GM19372 (cell line): ENCODE measurements around the gene NR6A1.

ENCODE experiments used
- ATAC-seq: cut with Tn5 transposase; IDR thresholded peaks from one replicate; pipeline ENCODE4 v1.9.1; 2021; ENCODE audit warnings: mild to moderate bottlenecking, low read depth, moderate library complexity; ENCODE audit not compliant: unreplicated experiment

The NR6A1 gene

DNA sequence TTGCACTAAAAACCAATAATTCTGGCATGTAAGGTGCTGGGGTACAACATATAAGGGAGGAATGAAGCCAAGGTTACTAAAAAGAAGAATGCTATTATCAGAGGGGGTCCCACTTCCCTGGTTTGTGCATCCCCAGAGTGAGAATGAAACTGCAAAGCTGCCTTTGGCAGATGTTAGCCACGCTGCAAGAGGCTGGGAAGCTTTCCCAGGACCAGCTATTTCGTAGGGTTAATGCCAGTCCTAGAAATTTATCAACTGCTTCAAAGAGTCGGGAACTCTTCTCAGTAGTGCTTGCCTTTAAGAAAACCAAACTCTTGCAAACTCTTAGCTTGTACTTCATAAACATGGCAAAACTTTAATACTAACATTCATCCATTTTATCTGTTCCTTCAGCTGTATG lies 176.4 kb downstream of the NR6A1 start:
- no peak for ATAC-seq

DNA sequence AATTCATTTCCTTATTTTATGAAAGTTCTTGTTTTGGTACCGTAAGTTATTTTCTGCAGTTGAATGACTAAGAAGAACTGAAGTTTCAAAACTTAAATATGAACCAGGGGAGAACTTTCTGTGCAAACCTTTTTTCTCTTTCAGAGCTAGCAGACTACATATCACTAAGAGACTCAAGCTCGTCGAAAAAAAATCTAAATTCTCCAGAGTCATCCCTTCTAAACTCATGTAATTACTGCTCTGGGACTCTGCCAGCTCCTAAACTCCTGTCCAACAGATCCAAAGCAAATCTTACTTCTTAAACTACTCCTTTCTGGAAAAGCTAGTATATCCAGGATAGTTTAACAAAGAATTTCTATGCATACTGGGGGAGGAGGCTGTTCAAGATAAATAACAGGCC lies 176.9 kb downstream of the NR6A1 start:
- no peak for ATAC-seq

DNA sequence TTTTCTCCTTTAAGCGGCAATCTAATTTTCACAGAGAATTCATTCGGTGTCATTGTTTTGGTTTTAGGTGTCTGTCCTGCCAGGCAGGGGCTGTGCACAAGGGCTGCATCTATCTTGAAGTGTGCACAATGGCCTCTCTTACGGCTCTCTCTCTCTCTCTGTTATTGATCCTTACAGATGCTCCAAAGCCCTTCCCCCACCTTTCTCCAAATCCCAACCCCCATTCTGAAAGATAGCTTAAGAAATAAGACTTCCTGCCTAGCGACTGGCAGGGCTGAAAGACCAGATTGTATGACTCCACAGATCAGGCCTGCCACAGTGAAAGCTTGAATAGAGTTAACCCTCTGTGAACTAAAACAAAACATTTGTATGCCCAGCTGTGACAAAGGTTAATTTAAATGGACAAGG lies 177.5 kb downstream of the NR6A1 start:
- no peak for ATAC-seq

DNA sequence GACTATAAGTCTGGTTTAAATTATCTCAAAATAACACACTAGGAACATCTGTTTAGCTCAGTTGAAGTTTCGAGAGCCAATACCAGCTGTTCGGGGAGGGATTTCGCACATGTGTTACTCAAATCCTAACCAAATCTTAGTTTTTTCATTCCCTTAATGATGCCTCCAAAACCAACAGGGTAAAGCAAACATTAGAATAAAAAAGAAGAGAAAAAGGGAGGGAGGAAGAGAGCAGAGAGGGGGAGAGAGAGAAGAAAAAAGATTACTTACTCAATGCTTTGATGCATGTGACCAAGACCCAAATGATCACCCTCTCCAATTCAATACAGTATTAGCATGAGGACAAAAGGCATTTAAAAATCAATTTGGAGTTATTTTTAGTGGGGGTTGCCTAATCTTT lies 177.9 kb downstream of the NR6A1 start:
- no peak for ATAC-seq

- no peak for ATAC-seq
Measured at GRCh38 chr9:124590889-124591641, 180.0 kb downstream of the NR6A1 start.

GRCh38 chr9:124584631-124585030 lies 186.5 kb downstream of the NR6A1 start:
- no peak for ATAC-seq

DNA sequence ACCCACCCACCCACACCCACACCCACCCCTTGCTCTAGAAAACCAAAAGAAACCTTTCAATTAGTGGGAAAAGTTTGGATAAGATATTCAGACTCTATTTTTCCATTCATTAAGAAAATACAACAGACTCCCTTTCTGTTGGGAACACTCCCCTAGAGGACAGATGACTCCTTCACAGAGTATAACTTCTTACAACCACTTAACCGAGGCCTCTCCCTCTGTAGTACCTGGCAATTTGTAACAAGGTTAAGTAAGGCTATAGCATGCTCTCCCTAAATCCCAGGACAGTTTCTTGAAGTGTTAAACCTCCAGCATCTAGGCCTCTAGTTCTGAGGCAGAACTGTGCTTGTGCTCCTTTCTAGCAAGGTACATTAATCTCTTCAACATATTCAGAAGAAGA lies 188.0 kb downstream of the NR6A1 start:
- no peak for ATAC-seq

DNA sequence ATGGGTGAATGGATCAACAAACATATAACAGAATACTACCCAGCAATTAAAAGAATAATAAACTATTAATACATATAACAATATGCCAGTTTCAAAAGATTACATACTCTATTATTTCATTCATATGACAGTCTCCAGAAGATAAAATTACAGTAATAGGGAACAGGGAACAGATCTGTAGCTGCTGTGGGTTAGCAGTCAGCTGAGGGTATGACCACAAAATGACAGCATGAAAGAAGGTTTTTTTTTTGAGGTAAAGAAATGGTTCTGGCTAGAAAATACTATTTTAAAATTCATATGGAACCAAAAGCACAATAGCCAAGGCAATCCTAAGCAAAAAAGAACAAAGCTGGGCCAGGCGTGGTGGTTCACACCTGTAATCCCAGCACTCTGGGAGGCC lies 190.9 kb downstream of the NR6A1 start:
- ATAC-seq: no peak

GRCh38 chr9:124576751-124577150 lies 194.4 kb downstream of the NR6A1 start:
- ATAC-seq: no peak

GRCh38 chr9:124574534-124575375 lies 196.4 kb downstream of the NR6A1 start:
- no peak for ATAC-seq

GRCh38 chr9:124570942-124571666 lies 200.0 kb downstream of the NR6A1 start:
- ATAC-seq: no peak

GRCh38 chr9:124569942-124570341 lies 201.2 kb downstream of the NR6A1 start:
- ATAC-seq: no peak

GRCh38 chr9:124567362-124567761 lies 203.7 kb downstream of the NR6A1 start:
- ATAC-seq: no peak

DNA sequence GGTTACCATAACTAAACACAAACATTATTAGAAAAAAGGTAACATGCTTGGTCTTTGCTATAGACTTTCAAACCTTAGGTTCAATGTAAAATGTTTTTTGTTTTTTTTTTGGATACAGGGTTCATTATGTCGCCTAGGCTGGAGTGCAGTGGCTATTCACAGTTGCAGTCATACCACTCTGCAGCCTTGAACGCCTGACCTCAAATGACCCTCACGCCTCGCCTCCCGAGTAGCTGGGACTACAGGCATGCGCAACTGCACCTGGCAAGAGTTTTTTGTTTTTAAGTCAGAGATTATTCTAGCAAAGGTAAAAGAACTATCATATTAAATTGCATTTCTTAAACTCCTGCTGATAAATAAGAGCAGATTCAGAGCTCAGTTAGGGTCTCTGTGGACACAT lies 208.8 kb downstream of the NR6A1 start:
- no peak for ATAC-seq

DNA sequence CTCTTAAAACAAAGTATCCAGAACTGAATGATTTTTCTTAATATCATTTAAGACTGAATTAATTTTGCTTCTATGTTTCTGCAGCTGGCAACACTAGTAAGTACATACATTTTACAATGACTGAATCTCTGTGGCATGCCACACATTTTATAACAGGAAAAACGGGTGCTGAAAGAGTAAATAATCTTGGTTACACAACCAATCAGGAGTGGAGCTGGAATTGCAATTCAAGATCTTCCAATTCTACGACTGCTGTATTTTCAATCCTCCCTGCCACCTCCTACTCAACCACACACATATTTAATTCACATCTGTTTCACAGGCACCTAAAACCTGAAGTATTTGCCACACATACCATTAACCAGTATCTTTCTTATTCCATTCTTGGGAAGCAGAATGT lies 211.2 kb downstream of the NR6A1 start:
- no peak for ATAC-seq

GRCh38 chr9:124558777-124559470 lies 212.2 kb downstream of the NR6A1 start:
- no peak for ATAC-seq

- ATAC-seq: no peak
Measured at GRCh38 chr9:124557895-124558294, 213.2 kb downstream of the NR6A1 start.

- no peak for ATAC-seq
Measured at GRCh38 chr9:124555043-124555442, 216.1 kb downstream of the NR6A1 start.

DNA sequence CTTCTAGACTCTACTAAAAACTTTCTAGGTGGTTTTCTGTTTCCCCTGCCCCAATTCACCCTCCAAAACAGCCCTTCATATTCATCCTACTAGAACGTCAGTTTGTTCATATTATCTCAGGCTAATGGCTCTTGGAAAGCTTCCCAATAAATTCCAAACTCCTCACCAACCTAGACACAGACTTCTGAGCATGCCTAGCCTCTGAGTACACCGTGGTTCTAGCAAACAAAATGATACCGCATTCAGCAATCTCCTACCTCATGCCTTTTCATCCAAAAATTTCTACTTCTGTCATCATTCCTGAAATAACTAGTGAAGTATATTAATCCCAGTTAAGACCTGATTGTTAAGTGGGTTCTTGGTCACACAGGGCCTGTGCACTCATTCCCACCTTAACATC lies 217.4 kb downstream of the NR6A1 start:
- ATAC-seq: no peak

DNA sequence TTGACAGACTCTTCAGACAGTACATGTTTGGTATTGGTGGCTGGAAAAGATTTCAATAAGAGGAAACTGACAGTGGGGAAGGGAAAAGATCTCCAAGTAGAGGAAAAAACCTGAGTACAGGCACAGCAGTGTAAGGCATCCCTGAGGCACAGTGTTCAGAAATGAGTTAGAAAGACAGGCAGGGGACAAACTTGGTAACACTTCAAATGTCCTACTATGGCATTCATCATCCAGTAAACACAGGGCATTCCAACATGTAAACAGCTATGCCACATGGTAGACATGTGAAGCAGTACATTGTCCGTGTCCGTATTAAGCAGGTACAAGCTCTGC lies 218.9 kb downstream of the NR6A1 start:
- no peak for ATAC-seq
